KMS-11 (cell line): Measurements from ENCODE around the gene OTUD7B.

ENCODE experiments used
- H2AFZ ChIP-seq: fragments of 200-600 bp; sonication (generic); 2 replicates; pipeline ENCODE4 v1.6.1; 2016; ENCODE audit warnings: antibody characterized with exemption, mixed run types, low read depth
- H3K27ac ChIP-seq: fragments of 200-600 bp; sonication (generic); 2 replicates; pipeline ENCODE4 v1.6.1; 2016; ENCODE audit warnings: mild to moderate bottlenecking, mixed run types
- H3K27me3 ChIP-seq: fragments of 200-600 bp; sonication (generic); 2 replicates; pipeline ENCODE4 v1.6.1; 2017; ENCODE audit warnings: mild to moderate bottlenecking, low read depth, mixed run types, moderate library complexity; ENCODE audit not compliant: insufficient read depth
- H3K36me3 ChIP-seq: fragments of 200-600 bp; sonication (generic); 2 replicates; pipeline ENCODE4 v1.6.1; 2017; ENCODE audit warnings: mild to moderate bottlenecking, mixed run types; ENCODE audit not compliant: insufficient read depth
- H3K4me1 ChIP-seq: fragments of 200-600 bp; sonication (generic); 2 replicates; pipeline ENCODE4 v1.6.1; 2016; ENCODE audit warnings: mild to moderate bottlenecking, low read depth, mixed run types; ENCODE audit not compliant: poor library complexity, severe bottlenecking
- H3K4me2 ChIP-seq: fragments of 200-600 bp; sonication (generic); 2 replicates; pipeline ENCODE4 v1.7.0; 2016; ENCODE audit warnings: mild to moderate bottlenecking, mixed run types
- H3K4me3 ChIP-seq: fragments of 200-600 bp; sonication (generic); IDR thresholded peaks from 2 replicates; pipeline ENCODE4 v1.6.1; 2017; ENCODE audit warnings: low read depth, low read length, mixed read lengths; ENCODE audit not compliant: insufficient read depth
- H3K79me2 ChIP-seq: fragments of 200-600 bp; sonication (generic); 2 replicates; pipeline ENCODE4 v1.6.1; 2016; ENCODE audit warnings: low read depth, mixed run types; ENCODE audit not compliant: insufficient read depth
- H3K9ac ChIP-seq: fragments of 200-600 bp; sonication (generic); 2 replicates; pipeline ENCODE4 v1.6.1; 2016; ENCODE audit warnings: mild to moderate bottlenecking, mixed run types
- H4K20me1 ChIP-seq: fragments of 200-600 bp; sonication (generic); 2 replicates; pipeline ENCODE4 v1.6.1; 2016; ENCODE audit warnings: mild to moderate bottlenecking, mixed run types; ENCODE audit not compliant: insufficient read depth
- TF ChIP-seq, protein P1 (sequence below): fragments of 200-600 bp; sonication (generic); conservative IDR thresholded peaks from 2 replicates; pipeline ENCODE4 v1.6.1; 2017; ENCODE audit warnings: low read depth, mild to moderate bottlenecking, antibody characterized with exemption, low read length, moderate library complexity, mixed read lengths

The OTUD7B gene

DNA sequence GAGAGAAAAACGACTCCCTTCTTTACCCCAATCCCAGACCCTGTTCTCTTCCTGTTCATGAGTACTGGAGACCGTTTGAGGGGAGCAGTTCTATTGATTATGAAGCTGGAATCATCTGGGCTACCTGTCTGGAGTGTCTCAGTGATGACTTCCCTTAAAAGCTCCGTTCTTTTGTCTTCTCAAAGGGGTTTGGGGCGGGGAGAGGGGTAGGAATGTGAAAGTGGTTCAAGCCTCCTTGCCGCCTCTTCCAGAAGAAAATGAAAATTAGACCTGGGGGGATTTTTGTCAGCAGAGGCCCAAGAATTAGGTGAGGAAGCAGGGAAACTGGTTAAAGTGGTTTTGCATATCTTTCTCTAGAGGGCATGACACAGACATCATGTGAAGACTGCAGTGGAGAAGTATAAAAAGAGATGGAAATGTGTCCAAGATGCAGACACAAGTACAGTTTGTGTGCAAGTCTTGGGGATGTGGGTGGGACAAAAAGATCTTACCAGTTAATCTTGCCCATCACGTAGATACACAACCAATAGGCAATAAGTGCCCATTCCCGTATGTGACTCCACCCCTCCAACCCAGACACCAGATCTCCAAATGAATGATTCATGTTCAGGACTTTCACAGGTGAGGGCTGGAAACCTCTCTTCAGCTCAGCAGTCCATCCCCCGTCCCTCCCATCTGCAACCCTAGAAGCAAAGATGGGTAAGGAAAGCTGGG lies 73.4 kb downstream of the OTUD7B start:
- Histone ChIP-seq H2AFZ (no peak overlapping the region), H3K4me3 (no peak overlapping the region)

DNA sequence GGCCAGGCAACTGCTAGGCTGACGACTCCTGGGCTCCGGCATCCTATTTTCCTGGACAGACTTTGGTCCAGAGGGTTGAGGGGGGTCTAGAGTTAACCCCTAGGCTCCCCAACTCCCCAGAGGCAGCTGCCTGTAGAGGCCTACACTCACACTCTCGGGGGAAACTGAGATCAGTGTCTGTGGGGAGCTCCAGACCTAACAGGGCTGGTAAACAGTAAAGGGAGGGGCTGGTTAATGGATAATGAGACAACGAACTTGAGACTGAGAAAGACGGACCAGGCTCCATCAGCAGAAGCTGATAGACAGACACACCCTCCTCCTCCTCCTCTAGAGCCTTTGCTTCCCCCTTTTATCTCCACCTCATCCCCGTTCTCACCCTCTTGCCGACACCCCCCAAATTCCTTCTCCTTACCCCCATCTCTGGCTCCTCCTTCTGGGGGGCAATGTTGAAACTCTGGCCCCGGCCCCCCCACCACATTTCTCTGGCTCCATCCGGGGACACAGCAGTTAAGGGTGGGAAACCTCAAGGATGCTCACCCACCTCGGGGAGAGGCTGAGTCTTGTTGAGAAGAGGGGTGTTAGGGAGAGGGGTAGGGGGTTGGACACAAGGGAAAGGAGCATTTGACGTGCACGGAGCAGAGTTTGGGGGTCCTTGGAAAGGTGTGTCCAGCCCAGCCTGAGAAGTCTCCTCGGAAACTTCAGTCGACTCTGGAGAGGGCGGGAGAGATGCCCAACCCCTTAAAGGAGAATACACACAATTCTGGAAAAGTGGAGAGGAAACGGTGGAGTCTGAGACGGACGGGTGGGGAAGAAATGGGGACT lies 74.1 kb downstream of the OTUD7B start, which contains the start of gene MTMR11:
Gene MTMR11, minus strand, starts transcription at position 710 of the 822 bp plus-strand sequence. Its CDS starts 232 bp downstream, at position 478.
- no peak within 1 kb of the TSS for H3K9ac ChIP-seq
- peak within 1 kb of the TSS; percentile 32 for H3K27ac ChIP-seq
- no peaks in the 10 kb centered on the region for H4K20me1 ChIP-seq
- H3K27me3 ChIP-seq: no peaks in the 10 kb centered on the region
- H3K4me1 ChIP-seq: peaks cover 45% of the 10 kb centered on the region
- peak within 1 kb of the TSS; percentile 74 for H3K4me2 ChIP-seq
- no peak within 1 kb of the TSS for H2AFZ ChIP-seq
- H3K79me2 ChIP-seq: no peaks in the 10 kb centered on the region
- TF ChIP-seq, protein P1, sequence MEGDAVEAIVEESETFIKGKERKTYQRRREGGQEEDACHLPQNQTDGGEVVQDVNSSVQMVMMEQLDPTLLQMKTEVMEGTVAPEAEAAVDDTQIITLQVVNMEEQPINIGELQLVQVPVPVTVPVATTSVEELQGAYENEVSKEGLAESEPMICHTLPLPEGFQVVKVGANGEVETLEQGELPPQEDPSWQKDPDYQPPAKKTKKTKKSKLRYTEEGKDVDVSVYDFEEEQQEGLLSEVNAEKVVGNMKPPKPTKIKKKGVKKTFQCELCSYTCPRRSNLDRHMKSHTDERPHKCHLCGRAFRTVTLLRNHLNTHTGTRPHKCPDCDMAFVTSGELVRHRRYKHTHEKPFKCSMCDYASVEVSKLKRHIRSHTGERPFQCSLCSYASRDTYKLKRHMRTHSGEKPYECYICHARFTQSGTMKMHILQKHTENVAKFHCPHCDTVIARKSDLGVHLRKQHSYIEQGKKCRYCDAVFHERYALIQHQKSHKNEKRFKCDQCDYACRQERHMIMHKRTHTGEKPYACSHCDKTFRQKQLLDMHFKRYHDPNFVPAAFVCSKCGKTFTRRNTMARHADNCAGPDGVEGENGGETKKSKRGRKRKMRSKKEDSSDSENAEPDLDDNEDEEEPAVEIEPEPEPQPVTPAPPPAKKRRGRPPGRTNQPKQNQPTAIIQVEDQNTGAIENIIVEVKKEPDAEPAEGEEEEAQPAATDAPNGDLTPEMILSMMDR: no peak
- no peak within 1 kb of the TSS for H3K4me3 ChIP-seq
- no peaks in the 10 kb centered on the region for H3K36me3 ChIP-seq

More for the DNA sequence above, 73.4 kb downstream of the OTUD7B start:
- H3K36me3 ChIP-seq: no peaks in the 10 kb centered on the region
- H3K27ac ChIP-seq: peak overlapping the region; percentile 32
- H3K79me2 ChIP-seq: no peaks in the 10 kb centered on the region
- H3K9ac ChIP-seq: no peak overlapping the region
- no peaks in the 10 kb centered on the region for H4K20me1 ChIP-seq
- peaks cover 45% of the 10 kb centered on the region for H3K4me1 ChIP-seq
- no peaks in the 10 kb centered on the region for H3K27me3 ChIP-seq
- TF ChIP-seq, protein P1: 0 out of 2 replicates have a peak, but pooled peaks have one; percentile 20
- H3K4me2 ChIP-seq: peak overlapping the region; percentile 74

DNA sequence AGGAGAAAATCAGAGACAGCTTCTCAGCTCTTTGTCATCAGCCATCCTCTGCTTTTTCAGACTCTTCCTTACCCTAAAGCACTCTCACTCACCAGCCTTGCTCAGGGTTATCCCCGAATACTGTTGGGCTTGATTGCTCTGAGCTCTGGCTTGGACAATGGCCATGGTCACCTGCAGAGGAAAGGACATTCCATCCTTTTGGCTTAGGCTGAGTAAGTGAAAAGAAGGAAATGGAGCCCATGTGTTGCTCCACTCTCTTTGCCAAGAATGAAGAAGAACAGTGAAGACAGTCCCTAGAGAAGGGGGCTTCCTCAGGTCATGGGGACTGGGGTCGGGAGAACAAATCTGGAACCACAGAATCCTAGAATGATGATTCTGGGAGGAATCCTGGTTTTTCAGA lies 76.2 kb downstream of the OTUD7B start:
- no peak overlapping the region for H3K4me2 ChIP-seq
- H3K9ac ChIP-seq: no peak overlapping the region
- H3K79me2 ChIP-seq: no peaks in the 10 kb centered on the region
- no peaks in the 10 kb centered on the region for H3K27me3 ChIP-seq
- H2AFZ ChIP-seq: no peak overlapping the region
- TF ChIP-seq, protein P1: no peak
- no peaks in the 10 kb centered on the region for H4K20me1 ChIP-seq
- no peaks in the 10 kb centered on the region for H3K36me3 ChIP-seq
- H3K4me3 ChIP-seq: no peak overlapping the region
- no peak overlapping the region for H3K27ac ChIP-seq
- peaks cover 30% of the 10 kb centered on the region for H3K4me1 ChIP-seq

DNA sequence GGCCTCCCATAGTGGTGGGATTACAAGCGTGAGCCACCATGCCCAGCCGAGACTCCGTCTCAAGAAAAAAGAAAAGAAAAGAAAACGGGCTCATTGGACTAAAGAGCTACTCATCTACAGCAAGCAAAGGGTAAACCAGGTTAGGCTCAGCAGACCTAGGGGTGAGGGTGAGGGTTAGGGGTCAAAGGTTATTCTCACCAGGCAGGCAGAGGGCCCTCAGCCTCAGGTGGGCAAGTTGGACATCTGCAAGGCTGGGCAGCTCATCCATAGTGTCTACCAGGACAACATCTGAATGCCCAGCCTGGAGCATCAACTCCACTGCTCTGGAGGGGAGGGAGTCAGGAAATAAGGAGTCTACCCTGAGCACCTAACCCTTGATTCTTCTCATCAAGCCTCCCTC lies 77.3 kb downstream of the OTUD7B start:
- H3K4me3 ChIP-seq: no peak overlapping the region
- no peaks in the 10 kb centered on the region for H3K36me3 ChIP-seq
- H3K27ac ChIP-seq: no peak overlapping the region
- H4K20me1 ChIP-seq: no peaks in the 10 kb centered on the region
- no peak overlapping the region for H3K4me2 ChIP-seq
- H2AFZ ChIP-seq: no peak overlapping the region
- no peaks in the 10 kb centered on the region for H3K79me2 ChIP-seq
- H3K9ac ChIP-seq: no peak overlapping the region
- peaks cover 29% of the 10 kb centered on the region for H3K4me1 ChIP-seq
- no peaks in the 10 kb centered on the region for H3K27me3 ChIP-seq
- TF ChIP-seq, protein P1: no peak
